DOHH2 (cell line): Measurements from ENCODE around the gene CYTL1.

Source experiments
- H3F3A ChIP-seq: fragments of 200-600 bp; sonication (generic), shearing (Covaris generic); 2 replicates; pipeline ENCODE4 v1.6.0; 2016; ENCODE audit warnings: antibody characterized with exemption, mild to moderate bottlenecking; ENCODE audit not compliant: control insufficient read depth, insufficient read depth
- H3K27ac ChIP-seq: fragments of 200-600 bp; sonication (generic); 2 replicates; pipeline ENCODE4 v1.5.1; 2014; ENCODE audit warnings: low read depth, mild to moderate bottlenecking, low read length, moderate library complexity
- H3K27me3 ChIP-seq: fragments of 200-600 bp; sonication (generic); 2 replicates; pipeline ENCODE4 v1.6.1; 2014; ENCODE audit warnings: mild to moderate bottlenecking, low read length, mixed read lengths; ENCODE audit not compliant: control insufficient read depth
- H3K36me3 ChIP-seq: fragments of 200-600 bp; sonication (generic); 2 replicates; pipeline ENCODE4 v1.6.1; 2014; ENCODE audit warnings: mild to moderate bottlenecking, low read length, moderate library complexity, mixed read lengths; ENCODE audit not compliant: control insufficient read depth
- H3K4me1 ChIP-seq: fragments of 200-600 bp; sonication (generic); 2 replicates; pipeline ENCODE4 v1.6.1; 2014; ENCODE audit warnings: mild to moderate bottlenecking, low read length, mixed read lengths; ENCODE audit not compliant: control insufficient read depth
- H3K4me2 ChIP-seq: fragments of 200-600 bp; sonication (generic); 2 replicates; pipeline ENCODE4 v1.6.0; 2014; ENCODE audit warnings: mild to moderate bottlenecking, low read length, moderate library complexity
- H3K4me3 ChIP-seq: fragments of 200-600 bp; sonication (generic); 2 replicates; pipeline ENCODE4 v1.5.1; 2014; ENCODE audit warnings: mild to moderate bottlenecking, low read length, mixed read lengths
- H3K79me2 ChIP-seq: fragments of 200-600 bp; sonication (generic); 2 replicates; pipeline ENCODE4 v1.6.1; 2014; ENCODE audit warnings: mild to moderate bottlenecking, low read length, mixed read lengths; ENCODE audit not compliant: control insufficient read depth
- H3K9me2 ChIP-seq: fragments of 200-600 bp; sonication (generic); replicated peaks from 2 replicates; pipeline ENCODE4 v1.6.1; 2014; ENCODE audit warnings: mild to moderate bottlenecking, low read length, mixed read lengths; ENCODE audit not compliant: control insufficient read depth
- H3K9me3 ChIP-seq: fragments of 200-600 bp; sonication (generic); 2 replicates; pipeline ENCODE4 v1.6.1; 2014; ENCODE audit warnings: antibody characterized with exemption, low read length, mixed read lengths; ENCODE audit not compliant: control insufficient read depth, insufficient read depth
- H4K20me1 ChIP-seq: fragments of 200-600 bp; sonication (generic); 2 replicates; pipeline ENCODE4 v1.6.0; 2014; ENCODE audit warnings: low read depth, mild to moderate bottlenecking, antibody characterized with exemption, low read length, moderate library complexity; ENCODE audit not compliant: control insufficient read depth, insufficient read depth
- EZH2phosphoT487 ChIP-seq: fragments of 200-600 bp; sonication (generic); IDR thresholded peaks from 2 replicates; pipeline ENCODE4 v1.6.1; 2017; ENCODE audit warnings: borderline replicate concordance, mild to moderate bottlenecking, antibody characterized with exemption, low read length, moderate library complexity, mixed read lengths
- TF ChIP-seq, protein P1 (sequence below): fragments of 200-600 bp; sonication (generic); IDR thresholded peaks from one replicate; pipeline ENCODE4 v1.5.1; 2014; ENCODE audit warnings: antibody characterized with exemption, mild to moderate bottlenecking, low read depth, low read length; ENCODE audit not compliant: poor library complexity, severe bottlenecking

The CYTL1 gene

DNA sequence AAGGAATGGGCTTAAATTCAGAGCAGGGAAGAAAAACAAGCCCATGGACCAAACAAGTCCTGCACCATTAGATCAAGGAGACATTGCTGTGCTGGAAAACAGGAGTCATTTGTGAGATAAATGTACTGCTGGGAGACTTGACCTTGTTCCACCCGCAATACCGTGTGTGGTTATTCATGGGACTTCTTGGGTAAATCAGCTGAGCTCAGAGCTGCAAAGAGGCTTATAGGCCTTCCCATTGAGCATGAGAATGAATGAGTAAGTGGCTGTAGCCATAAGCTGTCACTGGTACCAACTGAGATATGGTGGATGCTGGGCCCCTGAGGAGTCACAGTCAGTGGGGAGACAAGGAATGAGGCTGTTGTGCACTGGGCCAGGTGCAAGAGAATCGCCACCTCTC, 2.3 kb upstream of the CYTL1 start:
- peaks cover 24% of the 10 kb centered on the region for H3K27me3 ChIP-seq
- H3K36me3 ChIP-seq: no peaks in the 10 kb centered on the region
- TF ChIP-seq, protein P1, sequence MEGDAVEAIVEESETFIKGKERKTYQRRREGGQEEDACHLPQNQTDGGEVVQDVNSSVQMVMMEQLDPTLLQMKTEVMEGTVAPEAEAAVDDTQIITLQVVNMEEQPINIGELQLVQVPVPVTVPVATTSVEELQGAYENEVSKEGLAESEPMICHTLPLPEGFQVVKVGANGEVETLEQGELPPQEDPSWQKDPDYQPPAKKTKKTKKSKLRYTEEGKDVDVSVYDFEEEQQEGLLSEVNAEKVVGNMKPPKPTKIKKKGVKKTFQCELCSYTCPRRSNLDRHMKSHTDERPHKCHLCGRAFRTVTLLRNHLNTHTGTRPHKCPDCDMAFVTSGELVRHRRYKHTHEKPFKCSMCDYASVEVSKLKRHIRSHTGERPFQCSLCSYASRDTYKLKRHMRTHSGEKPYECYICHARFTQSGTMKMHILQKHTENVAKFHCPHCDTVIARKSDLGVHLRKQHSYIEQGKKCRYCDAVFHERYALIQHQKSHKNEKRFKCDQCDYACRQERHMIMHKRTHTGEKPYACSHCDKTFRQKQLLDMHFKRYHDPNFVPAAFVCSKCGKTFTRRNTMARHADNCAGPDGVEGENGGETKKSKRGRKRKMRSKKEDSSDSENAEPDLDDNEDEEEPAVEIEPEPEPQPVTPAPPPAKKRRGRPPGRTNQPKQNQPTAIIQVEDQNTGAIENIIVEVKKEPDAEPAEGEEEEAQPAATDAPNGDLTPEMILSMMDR: no peak
- no peak for TF ChIP-seq EZH2phosphoT487
- H3K9me3 ChIP-seq: no peaks in the 10 kb centered on the region
- no peak overlapping the region for H3K4me3 ChIP-seq
- H3K4me1 ChIP-seq: no peaks in the 10 kb centered on the region
- H3K79me2 ChIP-seq: no peaks in the 10 kb centered on the region
- no peak overlapping the region for H3K4me2 ChIP-seq
- no peaks in the 10 kb centered on the region for H3F3A ChIP-seq
- no peaks in the 10 kb centered on the region for H4K20me1 ChIP-seq
- H3K9me2 ChIP-seq: no peaks in the 10 kb centered on the region
- H3K27ac ChIP-seq: no peak overlapping the region

DNA sequence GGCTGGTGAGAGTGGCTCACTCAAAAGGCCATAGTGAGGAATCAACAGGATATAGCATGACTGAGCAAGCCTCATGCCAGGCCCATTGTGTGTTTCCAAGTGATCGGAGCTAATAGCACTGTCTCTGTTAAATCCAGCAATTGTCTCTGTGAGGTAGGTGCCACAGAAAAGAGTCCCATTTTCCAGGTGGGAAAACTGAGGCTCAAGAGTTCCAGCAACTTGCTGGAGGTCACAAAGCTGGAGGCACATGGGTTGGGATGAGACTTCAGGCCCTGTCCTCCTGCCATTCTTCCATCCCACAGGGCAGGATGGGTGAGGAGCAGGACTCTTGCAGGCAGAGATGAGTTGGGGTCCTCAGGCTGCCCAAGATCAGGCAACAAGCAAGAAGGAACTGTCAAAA, 1.1 kb upstream of the CYTL1 start:
- H3K4me3 ChIP-seq: no peak overlapping the region
- peaks cover 27% of the 10 kb centered on the region for H3K27me3 ChIP-seq
- no peaks in the 10 kb centered on the region for H3K36me3 ChIP-seq
- TF ChIP-seq EZH2phosphoT487: no peak
- TF ChIP-seq, protein P1: no peak
- H3K27ac ChIP-seq: no peak overlapping the region
- H3K9me3 ChIP-seq: no peaks in the 10 kb centered on the region
- H3K79me2 ChIP-seq: no peaks in the 10 kb centered on the region
- no peak overlapping the region for H3K4me2 ChIP-seq
- H3F3A ChIP-seq: no peaks in the 10 kb centered on the region
- no peaks in the 10 kb centered on the region for H3K9me2 ChIP-seq
- no peaks in the 10 kb centered on the region for H3K4me1 ChIP-seq
- no peaks in the 10 kb centered on the region for H4K20me1 ChIP-seq

DNA sequence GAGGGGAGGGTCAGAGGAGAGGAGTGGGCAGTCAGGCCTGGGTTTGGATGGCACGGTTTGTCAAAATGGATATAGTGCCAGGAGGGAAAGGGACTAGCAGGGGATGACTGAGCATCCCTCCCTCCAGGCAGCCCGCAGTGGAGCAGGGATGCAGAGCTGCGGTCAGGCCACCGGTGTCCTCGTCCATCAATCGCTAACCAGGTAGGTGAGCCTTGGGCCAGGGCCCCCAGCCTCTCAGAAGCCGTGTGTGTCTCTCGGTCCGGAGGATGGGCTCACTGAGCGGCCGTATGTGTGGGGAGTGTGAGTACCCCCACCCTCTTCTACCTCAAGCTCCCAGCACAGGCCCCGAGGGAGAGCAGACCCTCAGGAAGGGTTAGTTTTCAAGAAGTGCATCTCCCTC, 538 bp upstream of the CYTL1 start:
- no peak for TF ChIP-seq EZH2phosphoT487
- TF ChIP-seq, protein P1: no peak
- no peak overlapping the region for H3K4me3 ChIP-seq

DNA sequence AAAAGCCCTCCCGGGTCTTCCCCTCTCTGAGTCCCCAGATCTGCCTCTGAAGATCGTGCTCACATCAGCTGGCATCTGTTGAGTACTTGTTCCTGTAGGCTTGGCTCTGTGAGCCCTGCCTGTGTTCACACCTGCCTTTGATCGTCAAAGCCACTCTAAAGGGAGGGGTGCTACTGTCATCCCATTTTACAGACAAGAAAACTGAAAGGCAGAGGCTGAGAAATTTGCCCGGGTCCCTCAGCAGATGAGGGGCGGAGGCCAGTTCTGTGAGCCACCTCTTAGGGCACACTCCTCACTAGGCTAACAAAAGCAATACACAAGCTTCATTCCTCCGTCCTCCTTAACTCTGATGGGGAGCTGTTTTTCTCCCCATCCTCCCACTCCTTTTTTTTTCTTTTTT, 655 bp downstream of the CYTL1 start:
- no peak overlapping the region for H3K4me2 ChIP-seq
- H3K27ac ChIP-seq: no peak overlapping the region
- TF ChIP-seq, protein P1: no peak
- no peak for TF ChIP-seq EZH2phosphoT487
- no peaks in the 10 kb centered on the region for H3K36me3 ChIP-seq
- H3K4me3 ChIP-seq: no peak overlapping the region
- H3K9me3 ChIP-seq: no peaks in the 10 kb centered on the region
- no peaks in the 10 kb centered on the region for H3K9me2 ChIP-seq
- no peaks in the 10 kb centered on the region for H3K4me1 ChIP-seq
- H3K79me2 ChIP-seq: no peaks in the 10 kb centered on the region
- H3K27me3 ChIP-seq: peaks cover 36% of the 10 kb centered on the region
- no peaks in the 10 kb centered on the region for H3F3A ChIP-seq
- no peaks in the 10 kb centered on the region for H4K20me1 ChIP-seq

More for the DNA sequence above, 538 bp upstream of the CYTL1 start:
- no peaks in the 10 kb centered on the region for H3K4me1 ChIP-seq
- H3K27ac ChIP-seq: no peak overlapping the region
- H3K9me2 ChIP-seq: no peaks in the 10 kb centered on the region
- H3K4me2 ChIP-seq: no peak overlapping the region
- H3K27me3 ChIP-seq: peaks cover 31% of the 10 kb centered on the region
- no peaks in the 10 kb centered on the region for H3K36me3 ChIP-seq
- no peaks in the 10 kb centered on the region for H3K9me3 ChIP-seq
- no peaks in the 10 kb centered on the region for H3K79me2 ChIP-seq
- no peaks in the 10 kb centered on the region for H3F3A ChIP-seq
- H4K20me1 ChIP-seq: no peaks in the 10 kb centered on the region
